HepG2 (cell line): Measurements from ENCODE around the gene NLRP12. TPM values are rescaled to one million over a fixed set of nuclear protein-coding genes. Genes with fewer than 3 reads are reported as not detected.

ENCODE experiments used
- BCL3 ChIP-seq: sonication (generic); formaldehyde crosslinking; IDR thresholded peaks from 2 replicates; pipeline ENCODE4 v1.5.1; 2020; ENCODE audit warnings: mild to moderate bottlenecking, missing genetic modification reagents, moderate library complexity
- CEBPB ChIP-seq: IDR thresholded peaks from 2 replicates; pipeline ENCODE4 v1.6.1; 2011; ENCODE audit warnings: low read depth, low read length, improper control_type of control experiment, borderline replicate concordance
- ELF1 ChIP-seq: sonication (generic); formaldehyde crosslinking; IDR thresholded peaks from 2 replicates; pipeline ENCODE4 v1.4.0; 2020; ENCODE audit warnings: missing genetic modification reagents
- EZH2 ChIP-seq: conservative IDR thresholded peaks from 2 replicates; pipeline ENCODE4 v1.6.1; 2012; ENCODE audit warnings: mild to moderate bottlenecking, low read depth, low read length, moderate library complexity
- FOXA1 ChIP-seq, 2 experiments: fragments of 450-650 bp in 1 of 2; sonication (generic) in 1 of 2; formaldehyde crosslinking in 1 of 2; IDR thresholded peaks; 2 replicates each; pipeline versions ENCODE4 v1.4.0 to v1.6.1; 2016 to 2020; ENCODE audit warnings: missing genetic modification reagents in 1 of 2
- KDM2A ChIP-seq: sonication (generic); formaldehyde crosslinking; IDR thresholded peaks from 2 replicates; pipeline ENCODE4 v1.4.0; 2020; ENCODE audit warnings: low read depth, missing genetic modification reagents, borderline replicate concordance
- KDM5A ChIP-seq: fragments of 200-600 bp; sonication (generic); IDR thresholded peaks from 2 replicates; pipeline ENCODE4 v1.7.0; 2018; ENCODE audit warnings: antibody characterized with exemption, mild to moderate bottlenecking, low read length, borderline replicate concordance
- MAZ ChIP-seq, 2 experiments: sonication (generic) in 1 of 2; formaldehyde crosslinking in 1 of 2; IDR thresholded peaks; 2 replicates each; pipeline versions ENCODE4 v1.5.0 to v1.6.1; 2012 to 2020; ENCODE audit warnings: low read depth in 2 of 2, mild to moderate bottlenecking in 2 of 2, borderline replicate concordance in 1 of 2, improper control_type of control experiment in 1 of 2, low read length in 1 of 2, missing genetic modification reagents in 1 of 2, moderate library complexity in 1 of 2
- MXD4 ChIP-seq: IDR thresholded peaks from 2 replicates; pipeline ENCODE4 v1.6.1; 2016; ENCODE audit warnings: mild to moderate bottlenecking, missing biosample characterization, missing genetic modification reagents
- NRL ChIP-seq: sonication (generic); formaldehyde crosslinking; IDR thresholded peaks from 2 replicates; pipeline ENCODE4 v1.5.0; 2020; ENCODE audit warnings: missing genetic modification reagents, mild to moderate bottlenecking, moderate library complexity, borderline replicate concordance
- RXRB ChIP-seq: IDR thresholded peaks from 2 replicates; pipeline ENCODE4 v1.6.1; 2016; ENCODE audit warnings: borderline replicate concordance, missing genetic modification reagents, missing compliant biosample characterization
- WIZ ChIP-seq: sonication (generic); formaldehyde crosslinking; IDR thresholded peaks from 2 replicates; pipeline ENCODE4 v1.5.1; 2020; ENCODE audit warnings: mild to moderate bottlenecking, missing genetic modification reagents
- YEATS4 ChIP-seq: sonication (generic); formaldehyde crosslinking; IDR thresholded peaks from 2 replicates; pipeline ENCODE4 v1.4.0; 2020; ENCODE audit warnings: missing genetic modification reagents, borderline replicate concordance
- ZGPAT ChIP-seq: IDR thresholded peaks from 2 replicates; pipeline ENCODE4 v1.6.1; 2016; ENCODE audit warnings: mild to moderate bottlenecking
- ZMYM3 ChIP-seq: sonication (generic); formaldehyde crosslinking; IDR thresholded peaks from 2 replicates; pipeline ENCODE4 v1.5.1; 2020; ENCODE audit warnings: mild to moderate bottlenecking, missing genetic modification reagents
- ZNF24 ChIP-seq: fragments of 450-650 bp; IDR thresholded peaks from 2 replicates; pipeline ENCODE4 v1.6.1; 2017; ENCODE audit warnings: antibody characterized with exemption, mild to moderate bottlenecking
- ZNF451 ChIP-seq: sonication (generic); formaldehyde crosslinking; IDR thresholded peaks from 2 replicates; pipeline ENCODE4 v1.5.0; 2020; ENCODE audit warnings: mild to moderate bottlenecking, missing genetic modification reagents
- ZNF614 ChIP-seq: IDR thresholded peaks from 2 replicates; pipeline ENCODE4 v1.6.1; 2018; ENCODE audit warnings: missing biosample characterization, missing genetic modification reagents, inconsistent platforms, borderline replicate concordance
- ZNF788 ChIP-seq: sonication (generic); formaldehyde crosslinking; IDR thresholded peaks from 2 replicates; pipeline ENCODE4 v1.5.0; 2020; ENCODE audit warnings: mild to moderate bottlenecking, missing genetic modification reagents, borderline replicate concordance
- polyA plus RNA-seq, 8 experiments: library from polyadenylated mRNA; depleted of rRNA in 3 of 8; stranded (reverse) in 7 of 8; unstranded in 1 of 8; fragments of >200 nt; fragmentation: Illumina TruSeq in 4 of 8; extraction: Trizol in 4 of 8; gene quantifications; 2 replicates each; pipeline versions ENCODE4 v1.2.1 to v1.2.3, GENCODE V29; 2011 to 2016; ENCODE audit warnings: low read depth in 4 of 8, missing spikeins in 1 of 8, mixed read lengths in 1 of 8; ENCODE audit not compliant: insufficient read depth in 1 of 8
- total RNA-seq, 5 experiments: library from RNA; depleted of rRNA; stranded (reverse); fragments of >200 nt; fragmentation: Illumina TruSeq; extraction: Trizol; gene quantifications; 2 replicates each; pipeline ENCODE4 v1.2.3, GENCODE V29; 2016; ENCODE audit warnings: low read depth in 1 of 5
- TF ChIP-seq, protein P1 (sequence below), 2 experiments: fragments of 450-650 bp in 1 of 2; sonication (generic) in 1 of 2; formaldehyde crosslinking; IDR thresholded peaks; 2 replicates each; pipeline versions ENCODE4 v1.5.0 to v1.8.0; 2020 to 2022; ENCODE audit warnings: mild to moderate bottlenecking in 1 of 2, missing genetic modification reagents in 1 of 2
- TF ChIP-seq, protein P2 (sequence below): sonication (generic); formaldehyde crosslinking; IDR thresholded peaks from 2 replicates; pipeline ENCODE4 v1.8.0; 2022; ENCODE audit warnings: missing genetic modification reagents, mild to moderate bottlenecking, borderline replicate concordance

The NLRP12 gene
- total and polyA plus RNA-seq, 2 of the 13 experiments (the other 11 are each of a cell fraction or from before 2014, with no cell fraction given) = 0.15 to 0.20 TPM

DNA sequence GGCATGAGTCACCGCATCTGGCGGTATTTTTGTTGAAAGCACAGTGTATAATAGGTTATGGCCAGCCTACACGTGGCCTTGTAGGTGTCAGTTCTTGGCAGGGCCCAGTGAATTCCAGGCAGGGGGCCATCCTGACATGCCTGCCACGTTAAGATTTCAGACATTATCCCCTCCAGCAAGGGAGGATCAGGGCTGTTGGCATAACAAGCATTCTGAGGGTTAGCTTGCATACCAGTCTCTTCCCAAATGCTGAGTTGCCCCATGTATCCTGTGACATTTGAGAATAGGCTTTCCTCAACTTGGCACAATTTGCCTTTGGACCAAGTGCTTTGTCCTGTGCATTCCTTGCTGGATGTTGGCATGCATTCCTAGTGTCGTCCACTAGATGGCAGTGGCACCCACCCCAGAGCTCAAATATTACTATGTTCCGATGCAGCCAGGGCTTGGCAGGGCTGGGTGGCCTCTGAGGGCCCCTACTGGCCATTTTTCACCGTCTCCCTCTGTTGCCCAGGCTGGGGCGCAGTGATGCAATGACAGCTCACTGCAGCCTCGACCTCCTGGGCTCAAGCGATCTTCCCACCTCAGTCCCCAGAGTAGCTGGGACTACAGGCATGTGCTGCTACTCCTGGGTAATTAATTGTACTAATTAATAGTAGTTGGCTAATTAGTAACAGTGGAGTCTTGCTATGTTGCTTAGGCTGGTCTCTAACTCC, 31.2 kb downstream of the NLRP12 start (continued):
- no peak for TF ChIP-seq MAZ (IDR thresholded peaks at IDR 0.05; ENCODE audit: borderline replicate concordance, low read depth, low read length)
- peak; percentile 19; the same call in 1 of the 2 replicates for TF ChIP-seq MAZ (CRISPR knock-in tag; IDR thresholded peaks at IDR 0.05; ENCODE audit: low read depth)
- TF ChIP-seq ZNF788 (CRISPR knock-in tag) = peak; percentile 46; the same call in 1 of the 2 replicates
- TF ChIP-seq CEBPB = peak; percentile 84; the same call in 1 of the 2 replicates
- TF ChIP-seq KDM2A (CRISPR knock-in tag) = peak; percentile 82
- TF ChIP-seq, protein P1, sequence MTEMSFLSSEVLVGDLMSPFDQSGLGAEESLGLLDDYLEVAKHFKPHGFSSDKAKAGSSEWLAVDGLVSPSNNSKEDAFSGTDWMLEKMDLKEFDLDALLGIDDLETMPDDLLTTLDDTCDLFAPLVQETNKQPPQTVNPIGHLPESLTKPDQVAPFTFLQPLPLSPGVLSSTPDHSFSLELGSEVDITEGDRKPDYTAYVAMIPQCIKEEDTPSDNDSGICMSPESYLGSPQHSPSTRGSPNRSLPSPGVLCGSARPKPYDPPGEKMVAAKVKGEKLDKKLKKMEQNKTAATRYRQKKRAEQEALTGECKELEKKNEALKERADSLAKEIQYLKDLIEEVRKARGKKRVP (CRISPR knock-in tag; IDR thresholded peaks at IDR 0.05) = peak in 1 of 2 experiments; percentile 78; a peak in 2 of 4 replicates
- TF ChIP-seq ZGPAT (CRISPR knock-in tag) = 0 out of 2 replicates have a peak, but pooled peaks have one; percentile 38
- TF ChIP-seq ELF1 (CRISPR knock-in tag) = no peak
- TF ChIP-seq ZNF24 = 0 out of 2 replicates have a peak, but pooled peaks have one; percentile 21
- TF ChIP-seq, protein P2, sequence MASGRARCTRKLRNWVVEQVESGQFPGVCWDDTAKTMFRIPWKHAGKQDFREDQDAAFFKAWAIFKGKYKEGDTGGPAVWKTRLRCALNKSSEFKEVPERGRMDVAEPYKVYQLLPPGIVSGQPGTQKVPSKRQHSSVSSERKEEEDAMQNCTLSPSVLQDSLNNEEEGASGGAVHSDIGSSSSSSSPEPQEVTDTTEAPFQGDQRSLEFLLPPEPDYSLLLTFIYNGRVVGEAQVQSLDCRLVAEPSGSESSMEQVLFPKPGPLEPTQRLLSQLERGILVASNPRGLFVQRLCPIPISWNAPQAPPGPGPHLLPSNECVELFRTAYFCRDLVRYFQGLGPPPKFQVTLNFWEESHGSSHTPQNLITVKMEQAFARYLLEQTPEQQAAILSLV (CRISPR knock-in tag) = 0 out of 2 replicates have a peak, but pooled peaks have one; percentile 42
- TF ChIP-seq MXD4 (CRISPR knock-in tag) = peak; percentile 35; the same call in 1 of the 2 replicates
- TF ChIP-seq ZNF451 (CRISPR knock-in tag) = 0 out of 2 replicates have a peak, but pooled peaks have one; percentile 67
- TF ChIP-seq EZH2 = no peak
- TF ChIP-seq YEATS4 = 0 out of 2 replicates have a peak, but pooled peaks have one; percentile 39
- TF ChIP-seq ZMYM3 (CRISPR knock-in tag) = peak; percentile 25
- TF ChIP-seq RXRB (CRISPR knock-in tag) = peak; percentile 71; the same call in 1 of the 2 replicates
- no peak for TF ChIP-seq KDM5A
- no peak for TF ChIP-seq NRL
- peak; percentile 30; the same call in 1 of the 2 replicates for TF ChIP-seq ZNF614 (CRISPR knock-in tag)
- TF ChIP-seq WIZ = peak; percentile 75; the same call in 1 of the 2 replicates
- no peak for TF ChIP-seq FOXA1 (IDR thresholded peaks at IDR 0.05)
- 0 out of 2 replicates have a peak, but pooled peaks have one; percentile 12 for TF ChIP-seq FOXA1 (CRISPR knock-in tag; IDR thresholded peaks at IDR 0.05)
- TF ChIP-seq BCL3 (CRISPR knock-in tag) = no peak; the same call in 1 of the 2 replicates
